ENCODE data around the gene TRAK1.

TRAK1 gene

DNA sequence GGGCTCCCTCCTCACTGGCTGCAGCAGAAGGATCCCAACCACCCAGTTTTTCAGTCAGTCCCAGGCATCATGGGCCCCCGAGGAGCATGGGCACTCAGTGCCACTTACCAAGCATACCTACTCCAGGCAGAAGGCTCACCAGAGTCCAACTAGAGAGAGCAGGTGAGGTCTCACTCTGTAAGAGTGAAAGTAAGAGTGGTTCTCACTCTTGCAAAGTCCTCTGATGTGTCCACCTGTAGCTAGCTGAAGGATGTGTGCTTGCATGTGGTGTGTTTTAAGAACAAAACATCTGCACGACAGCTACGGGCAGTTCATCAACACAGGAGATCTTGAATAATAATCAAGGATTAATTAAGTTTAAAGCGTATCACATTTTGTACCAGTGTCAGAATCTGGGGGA lies 125.1 kb downstream of the TRAK1 start:
- DNase-seq, result no peak

- DNase-seq, result no peak
These were observed 125.8 kb downstream of the TRAK1 start for GRCh38 chr3:42216931-42217333.

GRCh38 chr3:42220436-42221121 lies 129.4 kb downstream of the TRAK1 start:
- DNase-seq, result no peak

DNA sequence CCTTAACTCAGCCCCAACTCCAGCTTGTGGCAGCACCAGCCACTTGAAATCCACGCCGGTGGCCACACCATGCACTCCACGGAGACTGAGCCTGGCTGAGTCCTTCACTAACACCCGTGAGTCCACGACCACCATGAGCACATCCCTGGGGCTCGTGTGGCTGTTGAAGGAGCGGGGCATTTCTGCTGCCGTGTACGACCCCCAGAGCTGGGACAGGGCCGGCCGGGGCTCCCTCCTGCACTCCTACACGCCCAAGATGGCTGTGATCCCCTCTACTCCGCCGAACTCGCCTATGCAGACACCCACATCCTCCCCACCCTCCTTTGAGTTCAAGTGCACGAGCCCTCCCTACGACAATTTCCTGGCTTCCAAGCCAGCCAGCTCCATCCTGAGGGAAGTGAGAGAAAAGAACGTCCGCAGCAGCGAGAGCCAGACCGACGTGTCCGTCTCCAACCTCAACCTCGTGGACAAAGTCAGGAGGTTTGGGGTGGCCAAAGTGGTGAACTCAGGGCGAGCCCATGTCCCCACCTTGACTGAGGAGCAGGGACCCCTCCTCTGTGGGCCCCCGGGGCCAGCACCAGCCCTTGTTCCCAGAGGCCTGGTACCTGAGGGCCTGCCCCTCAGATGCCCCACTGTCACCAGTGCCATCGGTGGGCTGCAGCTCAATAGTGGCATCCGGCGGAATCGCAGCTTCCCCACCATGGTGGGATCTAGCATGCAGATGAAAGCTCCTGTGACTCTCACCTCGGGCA lies 132.0 kb downstream of the TRAK1 start:
- no peak for DNase-seq

GRCh38 chr3:42224178-42224577 lies 133.0 kb downstream of the TRAK1 start:
- DNase-seq, result no peak

DNA sequence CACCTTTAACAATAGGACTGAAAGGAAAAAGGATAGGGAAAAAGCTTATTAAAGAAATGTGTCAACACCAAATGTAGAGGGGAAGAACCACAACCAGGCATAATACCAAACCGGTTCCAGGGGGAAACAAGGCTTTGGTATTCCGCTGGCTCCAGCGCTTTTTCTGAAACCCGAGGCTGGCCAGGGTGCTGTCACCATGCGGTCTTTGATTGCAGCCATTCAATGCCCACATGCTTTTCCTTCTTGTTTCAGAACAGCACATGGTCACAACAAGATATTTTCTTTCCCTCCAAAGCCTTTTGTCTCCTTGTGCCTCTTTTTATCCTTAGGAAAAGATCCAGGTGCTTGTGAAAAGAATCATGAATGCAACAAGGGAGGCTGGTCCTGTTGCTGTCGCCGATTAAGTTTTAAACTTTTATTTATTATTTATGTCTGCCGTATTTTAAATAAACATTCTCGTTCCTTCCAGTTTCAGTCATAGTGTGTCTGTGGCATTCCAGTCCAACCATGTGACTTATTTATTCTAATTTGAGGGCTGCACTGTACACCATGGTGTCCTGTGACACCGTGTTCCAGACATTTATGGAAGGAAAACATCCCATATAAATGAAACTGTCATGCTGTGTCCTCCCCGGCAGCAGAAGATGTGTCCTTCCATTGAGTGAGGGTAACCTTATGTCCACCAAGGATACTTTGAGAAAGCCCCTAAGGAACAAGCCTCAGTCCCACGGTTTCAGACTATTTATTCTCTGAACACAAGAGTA lies 133.7 kb downstream of the TRAK1 start:
- no peak for DNase-seq

DNA sequence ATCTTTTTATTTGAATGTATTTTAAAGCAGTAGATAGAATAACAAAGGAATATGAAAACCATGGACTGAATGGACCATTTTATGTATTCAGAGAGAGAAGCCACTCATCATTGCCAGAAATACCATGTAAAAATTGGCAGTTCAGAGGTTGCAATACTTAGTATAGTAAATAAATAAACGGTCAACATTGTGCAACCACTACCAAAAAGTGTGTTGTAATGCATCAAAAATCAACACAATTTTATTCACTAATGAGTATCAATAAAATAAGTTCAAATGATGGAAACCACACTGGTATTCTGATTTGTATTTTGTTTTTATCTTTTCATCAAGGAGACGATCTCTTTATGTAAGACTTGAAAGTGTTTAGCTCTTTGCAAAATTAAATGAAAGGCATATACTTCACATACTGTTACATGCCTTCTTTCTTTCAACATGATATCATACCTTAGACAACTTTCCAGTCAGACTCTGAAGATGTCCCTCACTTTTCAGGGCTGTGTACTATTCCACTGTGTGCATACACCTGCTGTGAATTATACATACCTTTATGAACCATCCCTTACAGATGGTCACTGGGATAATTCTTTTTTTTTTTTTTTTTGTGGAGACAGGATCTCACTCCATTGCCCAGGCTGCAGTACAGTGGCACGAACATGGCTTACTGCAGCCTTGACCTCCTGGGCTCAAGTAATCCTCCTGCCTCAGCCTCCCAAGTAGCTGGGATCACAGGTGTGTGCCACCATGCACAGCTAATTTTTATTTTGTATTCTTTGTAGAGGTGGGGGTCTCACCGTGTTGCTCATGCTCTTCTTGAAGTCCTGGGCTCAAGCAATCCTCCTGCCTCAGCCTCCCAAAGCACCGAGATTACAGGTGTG lies 134.6 kb downstream of the TRAK1 start:
- DNase-seq, result no peak

DNA sequence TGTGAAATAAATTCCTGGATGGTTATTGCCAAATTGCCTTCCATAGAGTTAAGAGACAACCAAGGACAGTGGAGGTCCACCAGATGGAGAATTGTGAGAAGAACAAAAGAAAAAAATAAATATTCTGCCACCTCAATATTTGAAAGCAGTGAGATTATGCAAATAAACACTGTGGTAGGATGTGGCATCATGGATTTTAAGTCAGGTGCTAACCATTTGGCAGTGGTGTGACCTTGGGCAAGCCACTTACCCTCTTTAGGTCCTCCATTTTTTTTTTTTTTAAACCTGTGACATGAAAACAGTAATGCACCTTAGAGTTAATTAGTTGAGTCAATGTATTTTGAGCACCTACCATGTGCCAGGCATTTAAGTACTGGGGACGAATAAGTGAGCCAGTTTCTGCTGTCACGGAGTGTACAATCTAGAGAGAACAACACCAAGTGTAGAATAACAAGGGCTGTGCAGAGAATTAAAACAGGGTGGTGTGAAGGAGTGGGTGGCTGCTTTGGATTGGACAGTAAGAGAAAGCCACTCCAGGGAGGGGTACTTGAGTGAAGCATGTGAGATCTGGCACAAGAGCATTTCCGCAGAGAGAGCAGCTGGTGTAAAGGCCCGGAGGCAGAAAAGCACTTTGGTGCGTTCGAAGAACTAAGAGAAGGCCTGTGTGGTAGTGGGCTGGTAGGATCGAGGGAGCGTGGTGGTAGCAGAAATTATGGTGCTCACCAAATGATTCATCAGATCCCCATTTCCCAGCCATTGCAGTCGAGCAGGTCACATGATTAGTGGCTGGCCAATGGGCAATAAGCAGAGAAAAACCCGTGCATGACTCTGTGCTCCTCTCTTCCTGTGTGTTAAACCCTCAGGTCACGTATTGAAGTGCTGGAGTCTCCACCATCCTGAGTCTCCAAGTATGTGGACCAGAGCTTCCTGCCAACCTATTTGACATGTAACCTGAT lies 135.6 kb downstream of the TRAK1 start:
- DNase-seq, result peak; percentile 8

GRCh38 chr3:42228796-42229195 lies 137.6 kb downstream of the TRAK1 start:
- no peak for DNase-seq

GRCh38 chr3:42229266-42229941 lies 138.2 kb downstream of the TRAK1 start:
- DNase-seq, result no peak

- peak; percentile 17 for DNase-seq
These were observed 139.0 kb downstream of the TRAK1 start for GRCh38 chr3:42229942-42230688.

- DNase-seq, result no peak
These were observed 139.7 kb downstream of the TRAK1 start for GRCh38 chr3:42230860-42231259.

GRCh38 chr3:42235532-42235931 lies 144.4 kb downstream of the TRAK1 start:
- DNase-seq, result no peak

DNA sequence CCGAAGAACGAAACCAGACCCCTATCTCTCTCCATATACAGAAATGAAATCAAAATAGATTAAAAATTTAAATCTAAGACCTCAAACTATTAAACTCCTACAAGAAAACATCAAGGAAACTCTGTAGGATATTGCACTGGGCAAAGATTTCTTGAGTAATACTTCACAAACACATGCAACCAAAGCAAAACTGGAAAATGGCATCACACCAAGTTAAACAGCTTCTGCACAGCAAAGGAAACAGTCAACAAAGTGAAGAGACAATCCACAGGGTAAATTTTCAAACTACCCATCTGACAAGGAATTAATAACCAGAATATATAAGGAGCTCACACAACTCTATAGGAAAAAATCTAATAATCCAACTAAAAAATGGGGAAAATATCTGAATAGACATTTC lies 145.5 kb downstream of the TRAK1 start:
- DNase-seq, result no peak

DNA sequence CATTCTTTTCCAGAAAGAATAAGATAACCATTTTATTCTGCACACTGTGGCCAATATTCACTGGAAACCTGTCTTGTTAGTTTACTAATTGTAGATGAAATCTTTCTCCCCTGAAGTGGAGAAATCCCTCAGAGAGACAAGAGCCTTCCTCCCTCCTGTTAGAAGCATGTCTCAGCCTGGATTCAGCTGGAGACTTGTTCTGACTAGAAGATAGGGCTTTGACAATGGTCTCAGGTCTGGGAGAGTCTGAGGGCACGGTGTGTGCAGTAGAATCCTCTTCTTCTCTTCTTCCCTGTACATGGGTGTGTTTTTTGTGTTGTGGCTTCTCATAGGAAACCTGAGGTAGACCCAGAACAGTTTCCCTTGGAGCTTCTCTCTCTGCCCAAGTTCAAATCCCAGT lies 154.9 kb downstream of the TRAK1 start:
- no peak for DNase-seq

- DNase-seq, result peak; percentile 43
These were observed 156.4 kb downstream of the TRAK1 start for GRCh38 chr3:42247576-42248027.

- no peak for DNase-seq
These were observed 159.6 kb downstream of the TRAK1 start for GRCh38 chr3:42250761-42251160.

DNA sequence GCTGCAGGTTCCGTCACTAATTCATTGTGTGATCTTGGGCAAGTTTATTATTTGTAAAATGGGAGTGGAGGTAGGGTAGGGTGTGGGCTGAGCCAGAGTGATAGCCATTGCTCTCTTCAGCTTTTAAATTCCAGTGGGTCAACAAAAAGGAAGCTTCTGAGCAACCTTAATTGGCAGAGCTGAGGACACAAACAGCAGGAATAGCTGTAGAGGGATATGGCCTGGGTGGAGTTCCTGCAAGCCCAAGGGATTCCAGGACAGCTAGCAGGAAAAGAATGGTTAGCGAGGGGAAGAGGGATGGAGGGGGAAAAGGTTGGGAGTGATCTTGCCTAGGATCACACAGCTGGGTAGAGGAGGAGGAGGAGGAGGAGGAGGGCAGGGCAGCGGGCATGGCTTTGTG lies 163.4 kb downstream of the TRAK1 start:
- no peak for DNase-seq

DNA sequence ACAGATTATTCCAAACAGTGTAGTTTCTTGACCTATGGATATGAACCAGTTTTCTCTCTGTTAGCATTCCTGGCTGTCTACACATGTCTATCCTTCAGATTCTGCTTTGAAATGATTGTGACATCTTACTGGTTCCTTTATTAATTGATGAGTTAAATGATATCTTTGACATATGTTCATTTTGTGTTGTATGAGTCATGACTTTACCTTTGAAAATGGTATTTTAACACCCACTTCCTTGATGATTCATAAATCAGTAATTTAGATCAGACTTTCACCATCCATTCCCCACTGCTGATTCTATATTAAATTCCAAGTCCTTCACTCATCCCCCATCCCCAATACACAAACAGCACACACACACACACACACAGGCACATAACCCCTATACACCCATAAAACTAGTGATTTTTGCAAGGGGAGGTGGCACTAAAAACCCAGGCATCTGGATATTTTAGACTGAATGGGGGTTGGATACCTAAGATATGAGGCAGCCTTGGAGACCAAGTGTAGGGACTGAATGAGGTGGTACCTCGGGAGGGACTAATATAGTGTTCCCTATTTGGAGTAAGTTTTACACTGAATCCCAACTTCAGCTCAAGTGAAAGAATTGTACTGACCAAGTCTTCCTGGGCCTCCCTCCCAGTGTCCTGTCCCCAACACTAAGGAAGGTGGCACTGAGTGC lies 165.1 kb downstream of the TRAK1 start:
- no peak for DNase-seq

GRCh38 chr3:42257007-42257406 lies 165.8 kb downstream of the TRAK1 start:
- no peak for DNase-seq

Data from MV-4-11 (cell line).